CD14-positive monocyte (primary cell): Measurements from ENCODE around the gene TFR2. TPM values are rescaled to one million over a fixed set of nuclear protein-coding genes. Genes with fewer than 3 reads are reported as not detected.

ENCODE experiments used
- DNase-seq, 3 donors: peaks; one replicate each; pipeline ENCODE4 v3.0.0-alpha.2; 2011 to 2022
- H2AFZ ChIP-seq: 2 replicates; pipeline ENCODE4 v1.6.0; 2012; ENCODE audit warnings: mild to moderate bottlenecking, low read depth, low read length, inconsistent platforms; ENCODE audit not compliant: insufficient read depth, poor library complexity, severe bottlenecking
- H3K27ac ChIP-seq, 2 donors: 1 replicate in 1 of 2; 2 replicates in 1 of 2; pipeline ENCODE4 v1.5.1; 2012 to 2013; ENCODE audit warnings: low read length in 2 of 2, control low read depth in 1 of 2, inconsistent platforms in 1 of 2, low read depth in 1 of 2, mild to moderate bottlenecking in 1 of 2
- H3K27me3 ChIP-seq, 2 donors: one replicate each; pipeline versions ENCODE4 v1.6.0 to v1.6.1; 2011 to 2013; ENCODE audit warnings: low read length in 2 of 2; ENCODE audit not compliant: control insufficient read depth in 2 of 2, insufficient read depth in 2 of 2
- H3K36me3 ChIP-seq, 2 donors: replicated peaks in 1 of 2; 1 replicate in 1 of 2; 2 replicates in 1 of 2; pipeline versions ENCODE4 v1.5.1 to v1.6.1; 2012 to 2013; ENCODE audit warnings: low read length in 2 of 2, control low read depth in 1 of 2, inconsistent platforms in 1 of 2, mild to moderate bottlenecking in 1 of 2; ENCODE audit not compliant: insufficient read depth in 2 of 2, control insufficient read depth in 1 of 2
- H3K4me1 ChIP-seq, 2 donors: 1 replicate in 1 of 2; 2 replicates in 1 of 2; pipeline versions ENCODE4 v1.5.1 to v1.6.1; 2012 to 2013; ENCODE audit warnings: low read length in 2 of 2, control low read depth in 1 of 2, inconsistent platforms in 1 of 2, mild to moderate bottlenecking in 1 of 2, moderate library complexity in 1 of 2; ENCODE audit not compliant: insufficient read depth in 2 of 2, control insufficient read depth in 1 of 2
- H3K4me2 ChIP-seq: replicated peaks from 2 replicates; pipeline ENCODE3; 2012; ENCODE audit warnings: low read length, moderate library complexity, mild to moderate bottlenecking; ENCODE audit not compliant: poor library complexity, severe bottlenecking; ENCODE audit errors: extremely low read depth
- H3K4me3 ChIP-seq, 3 experiments: fragments of 200-600 bp in 1 of 3; sonication (generic) in 1 of 3; replicated peaks in 1 of 3; 1 replicate in 2 of 3; 2 replicates in 1 of 3; pipeline ENCODE4 v1.5.1; 2011 to 2013; ENCODE audit warnings: low read length in 3 of 3, mild to moderate bottlenecking in 3 of 3, control low read depth in 2 of 3, low read depth in 2 of 3, inconsistent platforms in 1 of 3, moderate library complexity in 1 of 3
- H3K79me2 ChIP-seq: 2 replicates; pipeline ENCODE4 v1.6.0; 2012; ENCODE audit warnings: mild to moderate bottlenecking, control low read depth, inconsistent platforms, low read length, moderate library complexity; ENCODE audit not compliant: insufficient read depth
- H3K9ac ChIP-seq: 2 replicates; pipeline ENCODE4 v1.6.0; 2017; ENCODE audit warnings: low read length, mild to moderate bottlenecking; ENCODE audit not compliant: insufficient read depth, poor library complexity, severe bottlenecking
- H3K9me3 ChIP-seq, 2 donors: replicated peaks in 1 of 2; 1 replicate in 1 of 2; 2 replicates in 1 of 2; pipeline versions ENCODE4 v1.5.1 to v1.6.1; 2012 to 2013; ENCODE audit warnings: low read length in 2 of 2, control low read depth in 1 of 2; ENCODE audit not compliant: control insufficient read depth in 1 of 2, insufficient read depth in 1 of 2
- H4K20me1 ChIP-seq: 2 replicates; pipeline ENCODE4 v1.6.0; 2012; ENCODE audit warnings: mild to moderate bottlenecking, low read length, control low read depth, moderate library complexity; ENCODE audit not compliant: insufficient read depth
- H3K27ac Mint-ChIP-seq, 7 donors: one replicate each; pipeline ENCODE4 v1.8.0; 2020; ENCODE audit warnings: mild to moderate bottlenecking in 7 of 7, mixed read lengths in 7 of 7, moderate library complexity in 6 of 7, inconsistent platforms in 2 of 7
- H3K27me3 Mint-ChIP-seq, 3 donors: one replicate each; pipeline ENCODE4 v1.8.0; 2021 to 2022; ENCODE audit warnings: low read depth in 3 of 3, mild to moderate bottlenecking in 3 of 3, mixed read lengths in 3 of 3, moderate library complexity in 3 of 3, inconsistent platforms in 1 of 3
- H3K36me3 Mint-ChIP-seq, 2 donors: one replicate each; pipeline ENCODE4 v1.8.0; 2020; ENCODE audit warnings: mixed read lengths in 2 of 2, inconsistent platforms in 1 of 2, mild to moderate bottlenecking in 1 of 2
- H3K4me1 Mint-ChIP-seq: one replicate; pipeline ENCODE4 v1.8.0; 2020; ENCODE audit warnings: mild to moderate bottlenecking, mixed read lengths
- H3K4me3 Mint-ChIP-seq, 2 donors: one replicate each; pipeline ENCODE4 v1.8.0; 2020; ENCODE audit warnings: mild to moderate bottlenecking in 2 of 2, mixed read lengths in 2 of 2, moderate library complexity in 1 of 2
- H3K9me3 Mint-ChIP-seq, 7 donors: one replicate each; pipeline ENCODE4 v1.8.0; 2020 to 2022; ENCODE audit warnings: mixed read lengths in 7 of 7, mild to moderate bottlenecking in 6 of 7, moderate library complexity in 6 of 7, inconsistent platforms in 2 of 7
- CTCF ChIP-seq: fragments of 200-600 bp; IDR thresholded peaks from one replicate; pipeline ENCODE4 v1.8.0; 2022; ENCODE audit warnings: antibody characterized with exemption, mild to moderate bottlenecking
- WGBS: methylation state at CpG from one replicate; pipeline ENCODE4 v1.1.5; 2013; ENCODE audit warnings: missing lambda C conversion rate; ENCODE audit not compliant: insufficient coverage; 5-methylcytosine and 5-hydroxymethylcytosine counted together
- intact Hi-C, 2 donors: fragments of 100-400 bp; cut with micrococcal nuclease; formaldehyde crosslinking; loops; one replicate each; pipeline versions ENCODE4 v1.15.0 to v1.15.1; 2023
- polyA plus RNA-seq, 3 donors: library from polyadenylated mRNA; depleted of rRNA in 1 of 3; unstranded in 2 of 3; stranded (reverse) in 1 of 3; fragments of 300-500 nt in 2 of 3; fragments of >200 nt in 1 of 3; fragmentation: Illumina TruSeq in 2 of 3; gene quantifications; 1 replicate in 2 of 3; 2 replicates in 1 of 3; pipeline ENCODE4 v1.2.3, GENCODE V29; 2012 to 2021

Gene TFR2
- polyA plus RNA-seq, 3 donors = 0.79 to 1.4 TPM; not detected in 1

- Mint-ChIP-seq H3K4me3 (no peak overlapping the region), H3K9me3 (peaks cover 2 to 11% (median 5%) of the 10 kb centered on the region in 7 donors), H3K4me1 (peaks cover 21% of the 10 kb centered on the region), H3K27ac (no peak overlapping the region), H3K27me3 (peaks cover 19 to 37% (median 29%) of the 10 kb centered on the region in 3 donors), H3K36me3 (peaks cover 23 to 51% of the 10 kb centered on the region in 2 donors)
- Histone ChIP-seq H3K27me3 (peaks cover 3 to 24% of the 10 kb centered on the region in 2 donors), H3K4me2 (no peak overlapping the region), H3K9ac (no peak overlapping the region), H3K4me3 (no peak overlapping the region), H3K4me1 (peaks cover 15 to 25% of the 10 kb centered on the region in 2 donors), H3K27ac (no peak overlapping the region), H3K9me3 (no peaks in the 10 kb centered on the region), H3K36me3 (peaks cover 77 to 87% of the 10 kb centered on the region in 2 donors), H4K20me1 (peaks cover 98% of the 10 kb centered on the region), H3K79me2 (peaks cover 8% of the 10 kb centered on the region), H2AFZ (no peak overlapping the region)
- intact Hi-C loops = no loop called here
- no peak for TF ChIP-seq CTCF
- WGBS = 100% methylated on average over 6 of the region's 14 CpGs
- no peak for DNase-seq
These were observed 66.1 kb downstream of the TFR2 start for GRCh38 chr7:100575206-100575631.

GRCh38 chr7:100574362-100575205, 66.8 kb downstream of the TFR2 start:
- Mint-ChIP-seq H3K9me3 (peaks cover under 1 to 11% (median 4%) of the 10 kb centered on the region in 7 donors), H3K4me3 (no peak overlapping the region), H3K4me1 (peaks cover 24% of the 10 kb centered on the region), H3K27me3 (peaks cover 20 to 43% (median 35%) of the 10 kb centered on the region in 3 donors), H3K36me3 (peaks cover 23 to 51% of the 10 kb centered on the region in 2 donors), H3K27ac (no peak overlapping the region)
- Histone ChIP-seq H3K4me1 (peaks cover 21 to 32% of the 10 kb centered on the region in 2 donors), H4K20me1 (peaks cover 97% of the 10 kb centered on the region), H3K27ac (no peak overlapping the region), H2AFZ (no peak overlapping the region), H3K9ac (no peak overlapping the region), H3K79me2 (peaks cover 1% of the 10 kb centered on the region), H3K9me3 (no peaks in the 10 kb centered on the region), H3K4me2 (no peak overlapping the region), H3K4me3 (no peak overlapping the region), H3K27me3 (peaks cover 3 to 29% of the 10 kb centered on the region in 2 donors), H3K36me3 (peaks cover 71 to 80% of the 10 kb centered on the region in 2 donors)
- DNase-seq = no peak
- WGBS = 92% methylated on average over 17 of the region's 44 CpGs
- intact Hi-C loops = no loop called here
- no peak for TF ChIP-seq CTCF
